ENCODE results near the gene XKRX.

DNA sequence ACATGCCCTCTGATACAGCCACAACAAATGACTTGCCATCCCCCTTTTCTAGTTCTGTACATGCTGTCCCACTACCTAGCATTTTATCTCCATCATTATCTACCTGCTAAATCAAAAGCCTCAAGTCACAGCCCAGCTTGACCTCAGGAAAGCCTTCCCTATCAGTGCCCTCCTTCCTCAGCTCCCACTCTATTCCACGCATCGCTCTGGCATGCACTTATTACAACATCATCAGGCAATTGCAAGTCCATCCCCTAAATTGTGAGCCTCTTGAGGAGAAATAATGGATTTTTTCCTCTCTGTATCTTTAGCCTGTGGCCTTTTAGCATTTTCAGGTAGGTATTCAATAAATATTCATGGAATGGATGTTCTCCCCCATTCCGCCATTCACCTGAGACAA, 46.5 kb upstream of the XKRX start:
- TF ChIP-seq, protein P1, sequence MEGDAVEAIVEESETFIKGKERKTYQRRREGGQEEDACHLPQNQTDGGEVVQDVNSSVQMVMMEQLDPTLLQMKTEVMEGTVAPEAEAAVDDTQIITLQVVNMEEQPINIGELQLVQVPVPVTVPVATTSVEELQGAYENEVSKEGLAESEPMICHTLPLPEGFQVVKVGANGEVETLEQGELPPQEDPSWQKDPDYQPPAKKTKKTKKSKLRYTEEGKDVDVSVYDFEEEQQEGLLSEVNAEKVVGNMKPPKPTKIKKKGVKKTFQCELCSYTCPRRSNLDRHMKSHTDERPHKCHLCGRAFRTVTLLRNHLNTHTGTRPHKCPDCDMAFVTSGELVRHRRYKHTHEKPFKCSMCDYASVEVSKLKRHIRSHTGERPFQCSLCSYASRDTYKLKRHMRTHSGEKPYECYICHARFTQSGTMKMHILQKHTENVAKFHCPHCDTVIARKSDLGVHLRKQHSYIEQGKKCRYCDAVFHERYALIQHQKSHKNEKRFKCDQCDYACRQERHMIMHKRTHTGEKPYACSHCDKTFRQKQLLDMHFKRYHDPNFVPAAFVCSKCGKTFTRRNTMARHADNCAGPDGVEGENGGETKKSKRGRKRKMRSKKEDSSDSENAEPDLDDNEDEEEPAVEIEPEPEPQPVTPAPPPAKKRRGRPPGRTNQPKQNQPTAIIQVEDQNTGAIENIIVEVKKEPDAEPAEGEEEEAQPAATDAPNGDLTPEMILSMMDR (IDR thresholded peaks at IDR 0.05): no peak
- TF ChIP-seq POLR2A (IDR thresholded peaks at IDR 0.05): no peak

Data from testis (tissue), 2 donors.